GM18499 (cell line): ENCODE results near the gene MAPK6.
"Not testable (repeated sequence)": the region's sequence is repeated elsewhere in the genome, so short reads cannot be mapped to it uniquely, and the experiment has no call there.

ENCODE experiments used
- ATAC-seq: cut with Tn5 transposase; IDR thresholded peaks from one replicate; pipeline ENCODE4 v1.9.1; 2021; ENCODE audit warnings: moderate number of reproducible peaks; ENCODE audit not compliant: insufficient read depth, unreplicated experiment

The MAPK6 gene

DNA sequence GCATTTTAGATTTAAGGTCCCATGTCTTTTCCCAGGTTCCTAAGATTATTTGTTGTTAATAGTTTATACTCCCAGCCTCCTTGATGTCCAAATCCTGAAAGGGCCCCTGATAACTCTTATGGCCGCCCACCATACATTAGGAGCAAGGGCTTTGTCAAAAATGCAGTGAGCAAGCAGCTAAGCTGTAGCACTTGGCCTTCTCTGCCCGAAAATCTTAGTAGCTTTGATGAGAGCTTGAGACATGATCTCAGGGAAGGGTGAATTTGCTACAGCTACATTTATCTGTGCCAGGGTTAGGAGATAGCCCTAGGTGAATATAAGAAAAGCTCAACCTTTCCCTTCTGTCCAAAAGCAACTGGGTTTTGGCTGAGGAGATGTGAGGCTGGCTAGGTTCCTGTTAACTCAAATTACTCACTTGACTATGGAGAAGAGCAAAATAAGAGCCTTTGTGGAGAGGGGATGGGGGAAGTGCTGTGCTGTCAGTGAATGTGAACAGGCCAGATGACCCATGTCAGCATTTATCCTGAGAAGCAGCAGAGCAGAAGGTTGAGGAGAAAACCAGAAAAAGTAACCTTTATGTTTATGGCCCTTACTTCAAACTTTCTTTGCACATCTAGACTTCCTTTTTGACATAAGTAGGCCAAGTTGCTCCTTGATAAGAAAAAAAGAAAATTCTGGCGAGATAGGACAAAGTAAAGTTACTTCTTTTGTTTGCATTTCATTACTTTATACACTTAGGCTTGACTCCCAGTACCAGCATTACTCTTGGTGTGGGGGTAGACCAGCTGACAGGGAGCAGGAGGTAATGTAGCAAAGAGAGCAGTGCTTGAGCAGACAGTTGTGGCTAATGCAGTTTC is 21.1 kb downstream of the MAPK6 start:
- ATAC-seq, result no peak

DNA sequence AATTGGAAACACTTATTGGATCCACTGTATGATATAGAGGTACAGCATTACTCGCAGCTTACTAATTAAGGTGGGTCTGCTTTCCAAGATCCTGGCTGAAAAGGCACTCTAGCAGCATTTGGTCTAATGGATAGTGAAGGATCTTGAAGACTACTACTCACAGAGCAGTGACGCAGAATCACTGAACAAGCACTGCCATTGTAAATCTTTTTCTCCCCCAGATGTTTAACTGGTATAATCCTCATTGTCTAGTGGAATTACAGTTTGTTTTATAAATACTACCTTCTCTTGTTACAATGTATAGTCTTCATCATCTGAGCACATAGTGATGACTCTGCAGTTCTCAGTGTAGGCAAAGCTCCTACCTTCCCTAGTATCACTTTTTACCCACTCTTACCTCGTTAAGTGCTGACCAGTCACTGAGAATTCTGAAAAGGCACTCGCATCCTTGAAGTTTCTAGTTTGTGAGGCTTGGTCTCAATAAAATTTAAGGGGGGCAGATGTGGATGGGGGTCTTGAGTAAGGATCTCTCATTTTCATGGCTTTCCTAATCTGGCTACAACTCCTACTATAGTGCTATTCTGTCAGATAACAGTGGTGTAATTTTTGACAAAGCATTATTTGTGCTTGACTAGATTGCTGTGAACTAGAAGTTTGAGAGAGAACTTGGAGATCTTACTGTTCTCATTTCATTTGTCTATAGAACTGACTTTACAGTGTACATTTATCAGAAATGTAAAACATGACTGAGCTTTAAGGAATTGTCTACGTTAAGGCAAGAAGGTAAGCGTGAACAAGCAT is 23.2 kb downstream of the MAPK6 start:
- ATAC-seq, result no peak

DNA sequence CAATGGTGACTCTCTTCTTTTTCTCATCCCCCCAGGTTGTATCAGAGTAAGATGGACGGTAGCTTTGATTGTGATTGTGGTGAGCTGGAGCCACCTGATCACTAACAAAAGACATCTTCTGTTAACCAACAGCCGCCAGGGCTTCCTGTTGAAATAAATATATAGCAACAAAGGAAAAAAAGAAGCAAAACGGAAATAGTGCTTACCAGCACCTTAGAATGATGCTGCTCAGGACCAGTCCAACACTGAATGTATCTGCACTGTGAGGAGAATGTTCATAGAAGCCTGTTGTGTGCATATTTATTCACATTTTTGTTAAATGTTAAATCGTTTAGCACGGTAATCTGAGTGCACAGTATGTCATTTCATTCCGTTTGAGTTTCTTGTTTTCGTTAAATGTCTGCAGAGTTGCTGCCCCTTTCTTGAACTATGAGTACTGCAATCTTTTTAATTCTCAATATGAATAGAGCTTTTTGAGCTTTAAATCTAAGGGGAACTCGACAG is 26.8 kb downstream of the MAPK6 start:
- not testable (repeated sequence) for ATAC-seq

DNA sequence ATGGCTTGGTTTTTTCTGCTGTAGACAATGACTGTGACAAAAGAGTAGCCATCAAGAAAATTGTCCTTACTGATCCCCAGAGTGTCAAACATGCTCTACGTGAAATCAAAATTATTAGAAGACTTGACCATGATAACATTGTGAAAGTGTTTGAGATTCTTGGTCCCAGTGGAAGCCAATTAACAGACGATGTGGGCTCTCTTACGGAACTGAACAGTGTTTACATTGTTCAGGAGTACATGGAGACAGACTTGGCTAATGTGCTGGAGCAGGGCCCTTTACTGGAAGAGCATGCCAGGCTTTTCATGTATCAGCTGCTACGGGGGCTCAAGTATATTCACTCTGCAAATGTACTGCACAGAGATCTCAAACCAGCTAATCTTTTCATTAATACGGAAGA is 27.5 kb downstream of the MAPK6 start:
- ATAC-seq, result not testable (repeated sequence)

DNA sequence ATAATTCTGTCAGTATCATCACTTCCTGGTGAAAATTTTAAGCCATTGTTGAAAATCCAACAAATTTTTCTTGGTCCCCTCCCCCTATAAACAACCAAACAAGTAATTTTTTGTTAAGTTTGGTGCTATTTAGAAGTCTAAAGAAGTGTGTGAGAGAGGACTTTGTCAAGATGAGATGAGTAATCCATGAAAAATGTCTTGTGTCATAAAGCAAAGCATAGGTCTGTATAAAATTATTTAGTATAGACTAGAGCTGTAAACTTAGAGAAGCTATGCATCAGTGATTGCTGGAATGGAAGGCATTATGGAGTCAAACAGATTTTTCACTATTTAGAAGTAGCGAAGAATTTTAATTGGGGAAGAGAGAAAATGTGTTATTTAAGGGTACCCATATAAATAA is 31.4 kb downstream of the MAPK6 start:
- ATAC-seq, result no peak

DNA sequence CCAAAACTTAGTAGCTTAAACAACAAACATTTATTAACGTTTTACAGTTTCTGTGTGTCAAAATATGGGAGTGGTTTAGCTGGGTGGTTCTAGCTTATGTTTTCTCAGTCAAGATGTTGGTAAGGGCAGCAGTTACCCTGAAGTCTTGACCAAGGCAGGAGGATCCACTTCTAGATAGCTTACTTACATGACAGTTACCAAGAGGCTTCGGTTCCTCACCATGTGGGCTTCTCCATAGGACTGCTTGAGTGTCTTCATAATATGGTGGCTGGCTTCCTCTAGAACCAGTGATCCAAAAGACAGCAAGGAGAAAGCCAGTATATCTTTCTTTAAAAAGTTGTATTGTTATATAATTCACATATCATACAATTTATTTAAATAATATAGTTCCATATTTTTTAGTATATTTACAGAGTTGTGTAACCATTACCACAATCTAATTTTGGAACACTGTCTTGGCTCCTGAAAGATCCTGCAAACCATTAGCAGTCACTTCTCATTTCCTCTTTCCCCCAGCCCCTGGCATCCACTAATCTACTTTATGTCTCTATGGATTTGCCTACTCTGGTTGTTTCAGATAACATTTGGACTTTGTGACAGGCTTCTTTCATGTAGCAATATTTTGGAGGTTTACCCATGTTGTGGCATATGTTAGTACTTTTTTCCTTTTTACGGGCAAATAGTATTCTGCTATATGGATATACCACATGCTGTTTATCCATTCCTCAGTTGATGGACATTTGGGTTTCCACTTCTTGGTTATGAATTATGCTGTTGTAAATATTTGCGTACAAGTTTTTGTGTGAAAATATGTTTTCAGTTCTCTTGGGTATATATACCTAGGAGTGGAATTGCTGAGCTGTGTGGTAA is 33.3 kb downstream of the MAPK6 start:
- ATAC-seq, result no peak

DNA sequence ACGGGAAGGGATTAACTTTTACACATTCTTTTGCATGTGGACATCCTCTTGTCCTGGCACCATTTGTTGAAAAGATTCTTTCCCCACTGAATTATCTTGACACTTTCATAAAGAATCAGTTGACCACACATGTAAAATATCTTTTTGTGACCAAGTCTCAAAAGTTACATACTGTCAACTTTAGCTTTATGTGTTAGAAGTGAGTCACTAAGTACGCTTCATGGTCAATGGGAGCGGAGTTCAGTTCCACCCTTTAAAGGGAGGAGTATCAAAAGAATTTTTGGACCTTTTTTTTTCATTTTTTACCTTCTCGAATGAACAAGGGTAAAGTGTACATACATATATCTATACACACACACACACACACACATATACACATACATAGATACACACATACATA is 35.4 kb downstream of the MAPK6 start:
- ATAC-seq, result no peak

DNA sequence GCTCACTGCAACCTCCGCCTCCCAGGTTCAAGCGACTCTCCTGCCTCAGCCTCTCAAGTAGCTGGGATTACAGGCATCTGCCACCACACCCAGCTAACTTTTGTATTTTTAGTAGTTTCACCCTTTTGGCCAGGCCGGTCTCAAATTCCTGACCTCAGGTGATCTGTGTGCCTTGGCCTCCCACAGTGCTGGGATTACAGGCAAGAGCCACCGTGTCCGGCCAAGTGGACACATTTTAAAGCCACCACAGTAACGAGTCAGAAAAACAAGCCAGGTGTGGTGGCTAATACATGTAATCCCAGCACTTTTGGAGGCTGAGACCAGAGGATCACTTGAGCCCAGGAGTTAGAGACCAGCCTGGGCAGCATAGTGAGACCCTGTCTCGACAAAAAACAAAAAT is 35.8 kb downstream of the MAPK6 start:
- ATAC-seq, result not testable (repeated sequence)

DNA sequence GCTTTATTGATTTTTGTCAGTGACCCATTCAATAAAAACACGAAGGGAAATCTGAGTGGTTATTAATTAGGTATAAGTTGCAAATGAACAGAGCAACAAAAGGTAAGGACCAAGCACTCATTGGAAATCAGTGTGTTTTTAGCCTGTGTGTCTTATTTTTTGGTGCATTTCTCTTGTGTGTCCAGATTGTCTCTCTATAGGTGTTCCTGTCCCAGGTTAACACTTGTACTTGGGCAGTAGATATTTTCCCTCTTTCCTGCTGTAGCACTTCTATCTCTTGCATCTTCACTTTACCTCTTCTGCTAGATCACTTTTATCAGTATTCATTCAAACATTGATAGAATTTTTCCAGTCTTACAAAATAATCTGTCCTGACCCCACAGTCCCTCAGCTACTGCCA is 37.0 kb downstream of the MAPK6 start:
- no peak for ATAC-seq

DNA sequence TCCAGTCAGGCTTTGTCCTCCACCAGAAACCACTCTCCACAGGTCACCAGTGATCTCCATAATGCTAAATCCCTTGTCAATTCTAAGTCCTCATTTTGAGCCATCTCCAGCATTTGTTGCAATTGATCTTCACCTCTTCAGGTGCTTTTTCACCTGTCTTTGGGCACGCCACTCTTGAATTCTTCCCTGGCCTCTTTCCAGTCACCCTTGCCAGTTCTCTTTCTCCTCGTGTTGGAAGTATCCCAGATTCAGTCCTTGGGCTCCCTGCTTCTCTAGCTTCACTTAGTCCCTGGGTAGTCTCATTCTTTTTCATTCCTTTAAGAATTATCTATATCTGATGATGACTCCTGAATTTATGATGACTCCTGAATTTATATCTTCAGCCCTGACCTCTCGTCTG is 37.5 kb downstream of the MAPK6 start:
- no peak for ATAC-seq

DNA sequence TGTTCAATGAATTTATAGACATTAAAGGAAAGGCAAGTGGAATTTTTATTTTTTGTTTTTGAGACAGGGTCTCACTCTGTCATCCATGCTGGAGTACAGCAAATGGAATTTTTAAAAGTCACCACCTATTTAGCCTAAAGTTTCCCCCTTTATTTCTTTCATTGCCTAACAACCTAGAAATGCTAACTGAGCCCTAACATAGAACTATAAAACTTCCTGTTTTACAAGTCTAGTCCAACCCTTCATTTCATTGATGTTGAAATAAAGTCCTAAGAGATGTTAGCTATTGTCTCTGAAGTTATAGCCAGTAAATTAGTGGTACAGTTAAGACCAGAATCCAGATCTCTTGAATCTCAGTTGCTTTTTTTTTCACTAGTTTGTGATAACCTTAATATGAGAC is 39.0 kb downstream of the MAPK6 start:
- ATAC-seq, result no peak

DNA sequence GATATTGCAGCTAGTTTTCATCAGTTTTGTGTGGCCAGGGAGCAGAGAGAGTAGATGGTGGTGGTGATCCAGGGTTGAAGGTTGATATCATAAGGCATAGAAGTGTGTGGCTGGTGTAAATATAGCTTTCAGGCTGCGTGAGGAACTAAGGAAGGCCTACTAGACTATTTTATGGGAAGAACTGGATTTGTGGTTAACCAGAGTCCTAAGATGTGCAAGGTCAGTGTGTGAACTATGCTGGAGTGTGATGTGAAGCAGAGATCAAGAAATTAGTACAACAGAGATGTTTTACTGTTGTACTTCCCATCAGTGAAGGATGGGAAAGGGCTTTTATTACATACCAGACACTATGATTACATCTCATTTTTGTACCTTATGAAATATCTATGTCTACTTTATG is 41.5 kb downstream of the MAPK6 start:
- no peak for ATAC-seq

DNA sequence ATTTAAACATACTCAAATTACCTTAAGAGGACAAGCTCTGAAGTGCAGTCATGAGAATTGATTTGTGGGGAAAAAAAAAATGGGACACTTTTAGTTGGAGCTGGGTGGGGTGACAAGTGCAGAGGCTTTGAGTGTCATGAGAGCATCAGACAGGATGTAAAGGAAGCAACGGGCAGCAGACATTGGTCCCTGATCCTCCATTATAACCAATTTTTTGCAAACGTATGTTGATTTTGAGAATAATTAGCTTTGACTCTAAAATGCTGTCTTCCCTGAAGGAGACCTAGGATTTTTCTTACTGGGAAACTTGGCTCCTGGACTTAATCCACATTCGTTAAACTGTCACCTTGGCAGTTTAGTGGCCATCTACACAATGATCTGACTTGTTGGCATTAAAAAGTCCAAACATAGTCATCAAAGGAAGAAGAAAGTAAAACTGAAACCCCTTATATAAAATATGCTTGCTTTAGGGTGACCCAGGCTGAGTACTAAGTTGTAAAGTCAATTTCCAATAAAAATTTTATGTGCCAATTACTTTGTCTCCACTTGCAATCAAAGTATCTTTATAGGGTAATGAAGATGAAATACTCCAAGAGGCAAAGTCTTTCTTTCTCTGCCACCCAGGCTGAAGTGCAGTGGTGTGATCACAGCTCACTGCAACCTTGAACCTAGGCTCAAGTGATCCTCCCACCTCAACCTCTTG is 48.0 kb downstream of the MAPK6 start:
- no peak for ATAC-seq

DNA sequence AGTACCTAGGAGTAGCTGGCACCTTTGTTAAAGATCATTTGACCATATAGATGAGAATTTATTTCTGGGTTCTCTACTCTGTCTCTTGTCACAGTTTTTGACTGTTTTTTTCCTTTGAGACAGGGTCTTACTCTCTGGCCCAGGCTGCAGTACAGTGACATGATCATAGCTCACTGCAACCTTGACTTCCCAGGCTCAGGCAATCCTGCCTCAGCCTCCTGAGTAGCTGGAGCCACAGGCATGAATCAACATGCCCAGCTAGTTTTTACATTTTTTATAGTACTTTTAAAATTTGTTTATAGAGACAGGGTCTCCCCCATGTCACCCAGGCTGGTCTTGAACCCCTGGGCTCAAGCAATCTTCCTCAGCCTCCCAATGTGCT is 48.5 kb downstream of the MAPK6 start:
- no peak for ATAC-seq

DNA sequence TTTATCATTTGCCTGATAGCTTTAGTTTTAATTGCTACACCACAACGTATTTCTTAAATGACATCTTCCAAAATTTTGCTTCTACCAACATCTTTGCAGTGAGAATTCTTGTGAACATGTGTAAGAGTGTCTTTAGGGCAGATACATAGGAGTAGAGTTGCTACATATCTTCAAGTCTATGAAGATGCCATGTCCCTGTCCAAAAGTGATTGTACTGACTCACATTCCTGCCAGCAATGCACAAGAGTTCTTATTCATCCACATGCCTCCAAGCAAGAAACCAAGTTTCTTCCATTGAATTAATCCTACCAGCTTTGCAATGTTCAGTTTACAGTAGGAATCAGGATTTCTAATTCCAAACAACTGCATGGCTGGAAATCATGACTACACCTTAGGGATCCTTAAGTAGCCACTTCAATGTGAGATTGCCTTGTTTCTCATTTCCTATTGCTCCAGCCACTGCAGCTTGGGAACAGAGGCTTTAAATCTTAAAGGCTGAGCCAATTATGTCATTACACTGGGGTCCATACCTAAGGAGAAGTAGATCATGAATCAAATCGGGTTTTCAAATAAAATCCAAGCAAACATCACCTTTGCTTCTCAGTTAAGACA is 49.1 kb downstream of the MAPK6 start:
- ATAC-seq, result no peak

DNA sequence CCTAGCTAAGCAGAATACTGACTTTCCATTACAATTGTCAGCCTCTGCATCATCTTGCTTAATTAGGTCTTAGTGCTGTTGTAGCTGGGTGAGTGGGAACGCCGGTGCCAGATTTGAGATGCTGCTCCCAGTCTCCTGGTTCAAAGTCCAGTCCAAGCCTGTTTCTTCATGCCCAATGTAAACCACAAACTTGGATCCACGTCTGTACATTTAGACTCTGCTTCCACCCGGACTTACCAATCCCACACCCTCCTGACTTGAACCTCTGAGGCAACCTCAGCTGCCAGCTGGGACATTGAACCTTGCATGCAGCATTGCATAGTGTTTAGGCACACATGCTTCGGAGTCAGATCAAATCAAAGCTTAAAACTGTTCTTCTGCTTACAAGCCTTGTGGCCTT is 50.5 kb downstream of the MAPK6 start:
- ATAC-seq, result no peak

DNA sequence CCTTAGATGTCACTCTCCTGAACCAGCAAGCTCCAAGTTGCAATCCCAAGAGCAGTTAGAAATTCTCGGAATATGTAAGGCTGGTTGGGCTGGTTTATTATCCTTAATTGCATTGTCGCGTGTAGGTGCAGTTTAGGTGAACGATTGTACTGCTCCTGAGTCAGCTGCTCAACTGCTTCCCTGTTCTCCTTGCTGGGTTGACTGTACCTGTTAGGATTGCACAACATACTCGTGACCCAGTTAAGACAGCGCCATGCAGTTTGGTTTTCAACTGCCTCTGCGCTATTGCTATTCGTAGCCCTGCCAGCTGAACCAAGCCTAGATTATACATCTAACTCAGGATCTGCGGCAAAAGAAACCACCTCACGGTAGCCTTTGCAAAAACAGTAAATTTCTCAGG is 52.6 kb downstream of the MAPK6 start:
- ATAC-seq, result no peak

DNA sequence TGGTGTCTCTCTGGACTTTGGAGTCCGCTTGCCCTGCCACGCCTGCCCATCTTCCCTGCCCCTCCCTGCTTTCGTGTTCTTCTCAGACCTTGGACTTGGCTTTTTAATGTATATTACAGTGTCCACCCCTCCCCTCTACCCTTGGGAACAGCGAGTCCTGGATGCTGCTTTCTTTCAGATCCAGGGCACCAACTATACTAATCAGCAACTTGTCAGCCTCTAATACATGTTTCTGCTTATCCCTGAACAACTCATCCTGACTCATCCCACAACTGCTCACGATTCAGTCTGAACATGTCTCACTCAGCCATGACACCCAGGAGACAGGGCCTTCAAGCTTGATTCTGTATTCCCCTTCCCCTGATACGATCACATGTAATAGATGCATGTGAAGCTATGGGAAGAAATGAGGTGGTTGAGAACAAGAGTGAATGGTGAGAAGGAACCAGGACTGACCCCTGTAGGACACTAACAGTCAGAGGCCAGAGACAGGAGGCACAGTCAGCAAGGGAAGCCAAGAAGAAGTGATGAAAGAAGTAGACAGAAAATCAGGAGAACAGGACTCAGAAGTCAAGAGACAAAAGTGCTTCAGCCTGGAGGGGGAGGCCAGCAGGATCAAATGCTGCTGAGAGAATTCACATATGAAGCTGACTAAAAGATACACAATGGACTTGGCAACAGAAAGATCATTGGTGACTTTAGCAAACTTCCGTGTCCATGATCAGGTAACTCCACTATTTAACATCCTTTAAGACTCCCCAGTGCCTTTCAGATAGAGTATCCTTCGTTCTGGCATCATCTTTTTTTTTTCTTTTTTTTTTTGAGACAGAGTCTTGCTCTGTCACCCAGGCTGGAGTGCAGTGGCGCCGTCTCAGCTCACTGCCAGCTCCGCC is 58.1 kb downstream of the MAPK6 start:
- ATAC-seq, result no peak
